ENCODE measurements around the gene NAV2.

GRCh38 chr11:19742588-19743292 lies 30.1 kb downstream of the NAV2 start:
- TF ChIP-seq POLR2A (IDR thresholded peaks at IDR 0.05; ENCODE audit: low read length) (no peak), GATA1 (IDR thresholded peaks at IDR 0.05; ENCODE audit: low read depth, low read length) (no peak)

All from erythroblast (primary cell).